Amygdala (tissue), 56 donors: Measurements from ENCODE around the gene CARD9.
"Not testable (repeated sequence)": the region's sequence is repeated elsewhere in the genome, so short reads cannot be mapped to it uniquely, and the experiment has no call there.

ENCODE experiments used
- DNase-seq, 56 donors: peaks; one replicate each; lab custom pipeline; 2025; lab: John Stamatoyannopoulos, UW

Gene CARD9

GRCh38 chr9:136351868-136352267, 21.6 kb downstream of the CARD9 start:
- not testable (repeated sequence) for DNase-seq

- peak in 11 of 56 donors; percentile 20 to 62 (median 34) for DNase-seq
These were observed 22.1 kb downstream of the CARD9 start for GRCh38 chr9:136351252-136351800.

GRCh38 chr9:136349546-136349945, 23.9 kb downstream of the CARD9 start:
- no peak for DNase-seq

GRCh38 chr9:136348691-136349090, 24.8 kb downstream of the CARD9 start:
- DNase-seq = no peak

GRCh38 chr9:136347472-136348256, 25.8 kb downstream of the CARD9 start:
- no peak for DNase-seq

GRCh38 chr9:136346927-136347465, 26.5 kb downstream of the CARD9 start:
- DNase-seq = no peak

GRCh38 chr9:136346157-136346481, 27.4 kb downstream of the CARD9 start:
- peak in 1 of 56 donors; percentile 39 for DNase-seq

GRCh38 chr9:136345281-136346156, 27.9 kb downstream of the CARD9 start:
- DNase-seq = peak in 55 of 56 donors; percentile 28 to 95 (median 78)

- DNase-seq = no peak
These were observed 28.8 kb downstream of the CARD9 start for GRCh38 chr9:136344544-136345280.

- DNase-seq = no peak
These were observed 29.6 kb downstream of the CARD9 start for GRCh38 chr9:136343884-136344269.

GRCh38 chr9:136343121-136343883, 30.2 kb downstream of the CARD9 start:
- peak in 2 of 56 donors; percentile 34 to 50 for DNase-seq

- DNase-seq = peak in 49 of 56 donors; percentile 15 to 91 (median 63)
These were observed 31.0 kb downstream of the CARD9 start for GRCh38 chr9:136342181-136343120.

- no peak for DNase-seq
These were observed 31.7 kb downstream of the CARD9 start for GRCh38 chr9:136341769-136342168.

- DNase-seq = no peak
These were observed 32.3 kb downstream of the CARD9 start for GRCh38 chr9:136341042-136341655.

- DNase-seq = no peak
These were observed 33.0 kb downstream of the CARD9 start for GRCh38 chr9:136340356-136341041.

- DNase-seq = no peak
These were observed 33.5 kb downstream of the CARD9 start for GRCh38 chr9:136339958-136340310.

GRCh38 chr9:136339173-136339957, 34.1 kb downstream of the CARD9 start:
- DNase-seq = peak in 42 of 56 donors; percentile 8 to 79 (median 40)
